SK-N-SH treated with all-trans-retinoic acid at 6 μM for 48 hours (cell line): ENCODE data around the gene PCDHGB6.

Source experiments
- RARB ChIP-seq: fragments of 250-450 bp; sonication (Bioruptor Pico); IDR thresholded peaks from 2 replicates; pipeline ENCODE4 v1.8.0; 2021; ENCODE audit warnings: mild to moderate bottlenecking, moderate library complexity
- ZNF70 ChIP-seq: fragments of 450-650 bp; formaldehyde crosslinking; IDR thresholded peaks from 2 replicates; pipeline ENCODE4 v1.5.0; 2020; ENCODE audit warnings: mild to moderate bottlenecking, moderate library complexity

- TF ChIP-seq RARB = no peak
- TF ChIP-seq ZNF70 (CRISPR knock-in tag) = no peak
Observed at GRCh38 chr5:141437221-141437620, 29.4 kb downstream of the PCDHGB6 start.
